ENCODE measurements around the gene FANCF. TPM values are rescaled to one million over a fixed set of nuclear protein-coding genes. Genes with fewer than 3 reads are reported as not detected.
"Not testable (repeated sequence)": the region's sequence is repeated elsewhere in the genome, so short reads cannot be mapped to it uniquely, and the experiment has no call there.

Gene FANCF
- total RNA-seq, 1 donor from 2014 or later, result 21.9 TPM

- intact Hi-C loops (cut with micrococcal nuclease), result no loop called here
- no peak overlapping the region for H3K4me3 Mint-ChIP-seq
- H3K9me3 Mint-ChIP-seq, result no peaks in the 10 kb centered on the region
- CTCF ChIA-PET, result no interaction called here
- H3K27ac Mint-ChIP-seq, result no peak overlapping the region
- H3K36me3 Mint-ChIP-seq (ENCODE audit: low read depth), result no peaks in the 10 kb centered on the region
- DNase-seq (no peak), ATAC-seq (ENCODE audit: low read depth) (peak; percentile 34)
- TF ChIP-seq, protein P1, sequence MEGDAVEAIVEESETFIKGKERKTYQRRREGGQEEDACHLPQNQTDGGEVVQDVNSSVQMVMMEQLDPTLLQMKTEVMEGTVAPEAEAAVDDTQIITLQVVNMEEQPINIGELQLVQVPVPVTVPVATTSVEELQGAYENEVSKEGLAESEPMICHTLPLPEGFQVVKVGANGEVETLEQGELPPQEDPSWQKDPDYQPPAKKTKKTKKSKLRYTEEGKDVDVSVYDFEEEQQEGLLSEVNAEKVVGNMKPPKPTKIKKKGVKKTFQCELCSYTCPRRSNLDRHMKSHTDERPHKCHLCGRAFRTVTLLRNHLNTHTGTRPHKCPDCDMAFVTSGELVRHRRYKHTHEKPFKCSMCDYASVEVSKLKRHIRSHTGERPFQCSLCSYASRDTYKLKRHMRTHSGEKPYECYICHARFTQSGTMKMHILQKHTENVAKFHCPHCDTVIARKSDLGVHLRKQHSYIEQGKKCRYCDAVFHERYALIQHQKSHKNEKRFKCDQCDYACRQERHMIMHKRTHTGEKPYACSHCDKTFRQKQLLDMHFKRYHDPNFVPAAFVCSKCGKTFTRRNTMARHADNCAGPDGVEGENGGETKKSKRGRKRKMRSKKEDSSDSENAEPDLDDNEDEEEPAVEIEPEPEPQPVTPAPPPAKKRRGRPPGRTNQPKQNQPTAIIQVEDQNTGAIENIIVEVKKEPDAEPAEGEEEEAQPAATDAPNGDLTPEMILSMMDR (IDR thresholded peaks at IDR 0.05), result no peak
- peaks cover 8% of the 10 kb centered on the region for H3K4me1 Mint-ChIP-seq
- POLR2A ChIA-PET, result no interaction called here
- no peaks in the 10 kb centered on the region for H3K27me3 Mint-ChIP-seq
Measured at GRCh38 chr11:22657101-22657694, 31.6 kb upstream of the FANCF start.

DNA sequence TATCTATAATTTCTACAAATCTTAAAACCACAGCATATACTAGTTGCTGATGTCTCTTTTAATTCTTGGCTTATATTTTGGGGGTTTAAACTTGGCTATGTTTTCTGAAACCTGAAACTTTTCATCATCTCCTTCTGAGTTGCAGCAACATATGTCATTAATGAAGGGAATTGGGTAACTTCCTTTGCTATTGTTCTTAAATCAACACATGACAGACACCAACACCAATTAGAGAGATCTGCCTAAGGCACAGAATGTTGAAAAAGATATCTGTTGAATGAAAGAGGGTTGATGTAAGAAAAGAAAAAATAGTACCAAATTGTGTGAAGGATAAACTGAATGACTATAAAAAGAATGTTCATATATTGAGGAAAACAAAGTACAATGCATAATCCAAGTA is 30.5 kb upstream of the FANCF start:
- peaks cover 8% of the 10 kb centered on the region for H3K4me1 Mint-ChIP-seq
- H3K27me3 Mint-ChIP-seq, result no peaks in the 10 kb centered on the region
- H3K27ac Mint-ChIP-seq, result no peak overlapping the region

DNA sequence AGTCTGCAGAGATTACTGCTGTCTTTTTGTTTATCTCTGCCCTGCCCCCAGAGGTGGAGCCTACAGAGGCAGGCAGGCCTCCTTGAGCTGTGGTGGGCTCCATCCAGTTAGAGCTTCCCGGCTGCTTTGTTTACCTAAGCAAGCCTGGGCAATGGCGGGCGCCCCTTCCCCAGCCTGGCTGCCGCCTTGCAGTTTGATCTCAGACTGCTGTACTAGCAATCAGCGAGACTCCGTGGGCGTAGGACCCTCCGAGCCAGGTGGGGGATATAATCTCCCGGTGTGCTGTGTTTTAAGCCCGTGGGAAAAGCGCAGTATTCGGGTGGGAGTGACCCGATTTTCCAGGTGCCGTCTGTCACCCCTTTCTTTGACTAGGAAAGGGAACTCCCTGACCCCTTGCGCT is 26.7 kb upstream of the FANCF start:
- CTCF ChIA-PET; H3K36me3 Mint-ChIP-seq (ENCODE audit: low read depth); H3K27ac Mint-ChIP-seq; ATAC-seq (ENCODE audit: low read depth); H3K27me3 Mint-ChIP-seq; DNase-seq; H3K9me3 Mint-ChIP-seq; H3K4me1 Mint-ChIP-seq; intact Hi-C loops (cut with micrococcal nuclease); POLR2A ChIA-PET; H3K4me3 Mint-ChIP-seq: not testable (repeated sequence)

More for the DNA sequence above, 30.5 kb upstream of the FANCF start:
- ATAC-seq (ENCODE audit: low read depth) (no peak), DNase-seq (no peak)
- ChIA-PET CTCF (no interaction called here), POLR2A (no interaction called here)
- Mint-ChIP-seq H3K9me3 (no peaks in the 10 kb centered on the region), H3K36me3 (ENCODE audit: low read depth) (peaks cover 1% of the 10 kb centered on the region), H3K4me3 (no peak overlapping the region)
- intact Hi-C loops (cut with micrococcal nuclease), result no loop called here
- TF ChIP-seq, protein P1 (IDR thresholded peaks at IDR 0.05), result no peak

- no peak for ATAC-seq (ENCODE audit: low read depth)
- TF ChIP-seq, protein P1 (IDR thresholded peaks at IDR 0.05), result no peak
- ChIA-PET POLR2A (no interaction called here), CTCF (no interaction called here)
- Mint-ChIP-seq H3K4me1 (no peaks in the 10 kb centered on the region), H3K36me3 (ENCODE audit: low read depth) (no peaks in the 10 kb centered on the region), H3K27me3 (no peaks in the 10 kb centered on the region), H3K27ac (no peak overlapping the region), H3K4me3 (no peak overlapping the region), H3K9me3 (no peaks in the 10 kb centered on the region)
- no peak for DNase-seq
- intact Hi-C loops (cut with micrococcal nuclease), result no loop called here
Measured at GRCh38 chr11:22641559-22641958, 15.9 kb upstream of the FANCF start.

DNA sequence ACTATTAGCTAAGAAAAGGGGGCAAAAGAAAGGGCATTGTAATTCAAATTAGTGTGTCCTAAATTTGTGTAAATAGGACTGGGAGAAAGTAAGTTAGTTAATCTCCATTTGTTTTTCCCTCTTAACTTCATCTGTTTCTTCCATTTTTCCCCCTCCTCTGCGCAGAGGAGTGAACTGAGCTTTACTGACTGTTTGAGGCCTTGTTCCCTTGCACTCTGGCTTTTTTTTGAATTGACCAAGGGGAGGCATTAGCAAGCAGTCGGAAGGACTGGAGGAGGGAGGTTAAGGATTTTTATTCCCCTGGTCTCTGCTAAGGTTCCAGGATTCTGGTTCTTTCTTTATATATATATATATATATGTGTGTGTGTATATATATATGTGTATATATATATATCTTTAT is 15.2 kb upstream of the FANCF start:
- TF ChIP-seq, protein P1 (IDR thresholded peaks at IDR 0.05), result no peak

DNA sequence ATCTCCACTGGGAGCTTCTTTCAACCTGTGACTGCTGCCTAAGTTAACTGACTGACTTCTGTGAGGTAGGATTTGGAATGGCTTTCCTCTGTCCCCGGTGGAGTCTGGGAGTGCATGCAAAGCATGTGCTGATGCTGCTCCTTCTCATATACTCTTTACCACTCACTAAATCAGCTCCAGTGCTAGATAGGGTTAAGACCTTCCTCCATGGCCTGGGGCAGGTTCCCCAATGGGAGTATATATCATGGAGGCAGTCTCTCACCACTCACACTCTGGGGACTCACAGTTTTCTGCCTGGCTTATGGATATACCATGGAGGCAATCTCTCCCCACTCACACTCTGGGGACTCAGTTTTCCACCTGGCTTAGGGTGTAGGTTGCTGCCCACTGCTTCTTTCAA is 10.1 kb upstream of the FANCF start:
- Mint-ChIP-seq H3K4me3 (no peak overlapping the region), H3K27ac (no peak overlapping the region), H3K27me3 (no peaks in the 10 kb centered on the region), H3K4me1 (no peaks in the 10 kb centered on the region), H3K9me3 (no peaks in the 10 kb centered on the region), H3K36me3 (ENCODE audit: low read depth) (no peaks in the 10 kb centered on the region)
- TF ChIP-seq, protein P1 (IDR thresholded peaks at IDR 0.05), result no peak
- intact Hi-C loops (cut with micrococcal nuclease), result no loop called here
- ChIA-PET CTCF (no interaction called here), POLR2A (no interaction called here)
- no peak for ATAC-seq (ENCODE audit: low read depth)
- no peak for DNase-seq

More for the DNA sequence above, 15.2 kb upstream of the FANCF start:
- ChIA-PET CTCF (no interaction called here), POLR2A (no interaction called here)
- DNase-seq, result no peak
- Mint-ChIP-seq H3K27me3 (no peaks in the 10 kb centered on the region), H3K4me3 (no peak overlapping the region), H3K9me3 (no peaks in the 10 kb centered on the region), H3K27ac (no peak overlapping the region), H3K4me1 (no peaks in the 10 kb centered on the region), H3K36me3 (ENCODE audit: low read depth) (no peaks in the 10 kb centered on the region)
- intact Hi-C loops (cut with micrococcal nuclease), result no loop called here
- no peak for ATAC-seq (ENCODE audit: low read depth)
